HepG2 (cell line): ENCODE measurements around the gene ACTG2. TPM values are rescaled to one million over a fixed set of nuclear protein-coding genes. Genes with fewer than 3 reads are reported as not detected.

Source experiments
- EED ChIP-seq: sonication (generic); formaldehyde crosslinking; IDR thresholded peaks from 2 replicates; pipeline ENCODE4 v1.5.0; 2020; ENCODE audit warnings: mild to moderate bottlenecking, missing genetic modification reagents
- FLYWCH1 ChIP-seq: sonication (generic); formaldehyde crosslinking; IDR thresholded peaks from 2 replicates; pipeline ENCODE4 v1.8.1; 2023; ENCODE audit warnings: mild to moderate bottlenecking, missing genetic modification reagents
- GLI4 ChIP-seq: sonication (generic); formaldehyde crosslinking; IDR thresholded peaks from 2 replicates; pipeline ENCODE4 v1.5.1; 2020; ENCODE audit warnings: missing genetic modification reagents, mild to moderate bottlenecking, moderate library complexity, borderline replicate concordance
- JUN ChIP-seq: sonication (generic); formaldehyde crosslinking; IDR thresholded peaks from 2 replicates; pipeline ENCODE4 v1.4.0; 2020; ENCODE audit warnings: mild to moderate bottlenecking, missing genetic modification reagents
- KAT7 ChIP-seq: IDR thresholded peaks from 2 replicates; pipeline ENCODE4 v1.6.1; 2018; ENCODE audit warnings: borderline replicate concordance, missing compliant biosample characterization
- KLF6 ChIP-seq: IDR thresholded peaks from 2 replicates; pipeline ENCODE4 v1.8.0; 2016; ENCODE audit warnings: missing biosample characterization, missing genetic modification reagents
- NFKB2 ChIP-seq: sonication (generic); formaldehyde crosslinking; IDR thresholded peaks from 2 replicates; pipeline ENCODE4 v1.4.0; 2020; ENCODE audit warnings: missing genetic modification reagents, borderline replicate concordance
- PHF21A ChIP-seq: sonication (generic); formaldehyde crosslinking; IDR thresholded peaks from 2 replicates; pipeline ENCODE4 v1.5.0; 2020; ENCODE audit warnings: mild to moderate bottlenecking, missing genetic modification reagents
- PRPF4 ChIP-seq: fragments of 200-400 bp; formaldehyde crosslinking; IDR thresholded peaks from 2 replicates; pipeline ENCODE4 v1.6.1; 2016; ENCODE audit warnings: low read length, low read depth; ENCODE audit not compliant: poor library complexity, severe bottlenecking
- RFXAP ChIP-seq: sonication (generic); formaldehyde crosslinking; IDR thresholded peaks from 2 replicates; pipeline ENCODE4 v1.4.0; 2020; ENCODE audit warnings: missing genetic modification reagents, borderline replicate concordance
- U2AF2 ChIP-seq: fragments of 200-400 bp; formaldehyde crosslinking; IDR thresholded peaks from 2 replicates; pipeline ENCODE4 v1.6.1; 2017; ENCODE audit warnings: low read depth, mild to moderate bottlenecking, low read length
- ZNF337 ChIP-seq: sonication (generic); formaldehyde crosslinking; IDR thresholded peaks from 2 replicates; pipeline ENCODE4 v1.5.1; 2020; ENCODE audit warnings: missing genetic modification reagents, low read depth, mild to moderate bottlenecking, borderline replicate concordance
- ZNF431 ChIP-seq: sonication (generic); formaldehyde crosslinking; IDR thresholded peaks from 2 replicates; pipeline ENCODE4 v1.9.0; 2022; ENCODE audit warnings: missing genetic modification reagents, low read depth, mild to moderate bottlenecking, borderline replicate concordance
- ZNF614 ChIP-seq: IDR thresholded peaks from 2 replicates; pipeline ENCODE4 v1.6.1; 2018; ENCODE audit warnings: missing biosample characterization, missing genetic modification reagents, inconsistent platforms, borderline replicate concordance
- polyA plus RNA-seq, 8 experiments: library from polyadenylated mRNA; depleted of rRNA in 3 of 8; stranded (reverse) in 7 of 8; unstranded in 1 of 8; fragments of >200 nt; fragmentation: Illumina TruSeq in 4 of 8; extraction: Trizol in 4 of 8; gene quantifications; 2 replicates each; pipeline versions ENCODE4 v1.2.1 to v1.2.3, GENCODE V29; 2011 to 2016; ENCODE audit warnings: low read depth in 4 of 8, missing spikeins in 1 of 8, mixed read lengths in 1 of 8; ENCODE audit not compliant: insufficient read depth in 1 of 8
- total RNA-seq, 5 experiments: library from RNA; depleted of rRNA; stranded (reverse); fragments of >200 nt; fragmentation: Illumina TruSeq; extraction: Trizol; gene quantifications; 2 replicates each; pipeline ENCODE4 v1.2.3, GENCODE V29; 2016; ENCODE audit warnings: low read depth in 1 of 5
- TF ChIP-seq, protein P1 (sequence below): sonication (generic); formaldehyde crosslinking; IDR thresholded peaks from 2 replicates; pipeline ENCODE4 v1.4.0; 2020; ENCODE audit warnings: missing genetic modification reagents
- TF ChIP-seq, protein P2 (sequence below): sonication (generic); formaldehyde crosslinking; IDR thresholded peaks from 2 replicates; pipeline ENCODE4 v1.8.0; 2022; ENCODE audit warnings: mild to moderate bottlenecking, missing genetic modification reagents, moderate library complexity
- TF ChIP-seq, protein P3 (sequence below): IDR thresholded peaks from 2 replicates; pipeline ENCODE4 v1.6.1; 2016; ENCODE audit warnings: mild to moderate bottlenecking, missing biosample characterization, missing genetic modification reagents
- TF ChIP-seq, protein P4 (sequence below): sonication (generic); formaldehyde crosslinking; conservative IDR thresholded peaks from 2 replicates; pipeline ENCODE4 v1.4.0; 2020; ENCODE audit warnings: mild to moderate bottlenecking, missing genetic modification reagents, moderate library complexity

ACTG2 gene
- total and polyA plus RNA-seq, 2 of the 13 experiments (the other 11 are each of a cell fraction or from before 2014, with no cell fraction given), result 0.13 TPM; not detected in 1

DNA sequence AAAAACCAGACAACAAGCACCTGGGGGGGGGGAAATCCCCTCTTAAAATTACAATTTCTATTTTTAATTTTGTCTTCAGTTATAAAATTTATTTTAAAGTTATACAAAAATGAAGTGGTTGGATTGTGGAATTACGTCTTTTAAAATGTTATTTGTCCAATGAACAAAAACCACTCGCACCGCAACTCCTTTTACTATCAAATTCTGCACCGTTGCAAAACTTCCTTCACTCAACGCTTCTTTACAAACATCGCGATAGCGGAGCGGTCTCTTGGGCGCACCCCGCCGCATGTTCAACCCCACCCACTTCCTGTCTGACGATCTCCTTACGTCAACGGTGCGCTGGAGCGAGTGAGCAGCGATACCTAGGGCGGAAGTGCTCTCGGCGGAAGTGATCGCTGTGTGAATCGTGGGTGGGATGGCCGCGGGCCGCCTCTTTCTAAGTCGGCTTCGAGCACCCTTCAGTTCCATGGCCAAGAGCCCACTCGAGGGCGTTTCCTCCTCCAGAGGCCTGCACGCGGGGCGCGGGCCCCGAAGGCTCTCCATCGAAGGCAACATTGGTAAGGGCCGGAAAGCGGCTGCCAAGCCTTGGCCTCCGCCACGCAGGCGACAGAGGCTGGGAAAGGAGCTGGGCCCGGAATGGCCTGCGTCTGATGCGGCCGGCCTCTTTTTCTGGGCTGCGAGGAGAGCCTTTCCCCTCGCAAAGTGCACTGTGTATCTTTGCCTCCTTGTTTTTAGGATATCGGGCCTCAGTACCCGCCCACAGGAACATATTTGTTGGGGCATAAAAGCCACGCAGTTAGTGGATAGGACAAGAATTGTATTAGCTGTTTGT, 33.9 kb downstream of the ACTG2 start, which contains the start of gene DGUOK (continued):
- TF ChIP-seq, protein P1, sequence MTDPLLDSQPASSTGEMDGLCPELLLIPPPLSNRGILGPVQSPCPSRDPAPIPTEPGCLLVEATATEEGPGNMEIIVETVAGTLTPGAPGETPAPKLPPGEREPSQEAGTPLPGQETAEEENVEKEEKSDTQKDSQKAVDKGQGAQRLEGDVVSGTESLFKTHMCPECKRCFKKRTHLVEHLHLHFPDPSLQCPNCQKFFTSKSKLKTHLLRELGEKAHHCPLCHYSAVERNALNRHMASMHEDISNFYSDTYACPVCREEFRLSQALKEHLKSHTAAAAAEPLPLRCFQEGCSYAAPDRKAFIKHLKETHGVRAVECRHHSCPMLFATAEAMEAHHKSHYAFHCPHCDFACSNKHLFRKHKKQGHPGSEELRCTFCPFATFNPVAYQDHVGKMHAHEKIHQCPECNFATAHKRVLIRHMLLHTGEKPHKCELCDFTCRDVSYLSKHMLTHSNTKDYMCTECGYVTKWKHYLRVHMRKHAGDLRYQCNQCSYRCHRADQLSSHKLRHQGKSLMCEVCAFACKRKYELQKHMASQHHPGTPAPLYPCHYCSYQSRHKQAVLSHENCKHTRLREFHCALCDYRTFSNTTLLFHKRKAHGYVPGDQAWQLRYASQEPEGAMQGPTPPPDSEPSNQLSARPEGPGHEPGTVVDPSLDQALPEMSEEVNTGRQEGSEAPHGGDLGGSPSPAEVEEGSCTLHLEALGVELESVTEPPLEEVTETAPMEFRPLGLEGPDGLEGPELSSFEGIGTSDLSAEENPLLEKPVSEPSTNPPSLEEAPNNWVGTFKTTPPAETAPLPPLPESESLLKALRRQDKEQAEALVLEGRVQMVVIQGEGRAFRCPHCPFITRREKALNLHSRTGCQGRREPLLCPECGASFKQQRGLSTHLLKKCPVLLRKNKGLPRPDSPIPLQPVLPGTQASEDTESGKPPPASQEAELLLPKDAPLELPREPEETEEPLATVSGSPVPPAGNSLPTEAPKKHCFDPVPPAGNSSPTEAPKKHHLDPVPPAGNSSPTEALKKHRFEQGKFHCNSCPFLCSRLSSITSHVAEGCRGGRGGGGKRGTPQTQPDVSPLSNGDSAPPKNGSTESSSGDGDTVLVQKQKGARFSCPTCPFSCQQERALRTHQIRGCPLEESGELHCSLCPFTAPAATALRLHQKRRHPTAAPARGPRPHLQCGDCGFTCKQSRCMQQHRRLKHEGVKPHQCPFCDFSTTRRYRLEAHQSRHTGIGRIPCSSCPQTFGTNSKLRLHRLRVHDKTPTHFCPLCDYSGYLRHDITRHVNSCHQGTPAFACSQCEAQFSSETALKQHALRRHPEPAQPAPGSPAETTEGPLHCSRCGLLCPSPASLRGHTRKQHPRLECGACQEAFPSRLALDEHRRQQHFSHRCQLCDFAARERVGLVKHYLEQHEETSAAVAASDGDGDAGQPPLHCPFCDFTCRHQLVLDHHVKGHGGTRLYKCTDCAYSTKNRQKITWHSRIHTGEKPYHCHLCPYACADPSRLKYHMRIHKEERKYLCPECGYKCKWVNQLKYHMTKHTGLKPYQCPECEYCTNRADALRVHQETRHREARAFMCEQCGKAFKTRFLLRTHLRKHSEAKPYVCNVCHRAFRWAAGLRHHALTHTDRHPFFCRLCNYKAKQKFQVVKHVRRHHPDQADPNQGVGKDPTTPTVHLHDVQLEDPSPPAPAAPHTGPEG (CRISPR knock-in tag), result peak; percentile 84; the same call in 1 of the 2 replicates
- no peak for TF ChIP-seq ZNF337 (CRISPR knock-in tag)
- peak; percentile 88; the same call in 1 of the 2 replicates for TF ChIP-seq KLF6
- peak; percentile 92 for TF ChIP-seq RFXAP
- TF ChIP-seq GLI4 (CRISPR knock-in tag), result peak; percentile 78; the same call in 1 of the 2 replicates
- TF ChIP-seq, protein P2, sequence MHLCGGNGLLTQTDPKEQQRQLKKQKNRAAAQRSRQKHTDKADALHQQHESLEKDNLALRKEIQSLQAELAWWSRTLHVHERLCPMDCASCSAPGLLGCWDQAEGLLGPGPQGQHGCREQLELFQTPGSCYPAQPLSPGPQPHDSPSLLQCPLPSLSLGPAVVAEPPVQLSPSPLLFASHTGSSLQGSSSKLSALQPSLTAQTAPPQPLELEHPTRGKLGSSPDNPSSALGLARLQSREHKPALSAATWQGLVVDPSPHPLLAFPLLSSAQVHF (CRISPR knock-in tag), result no peak
- peak; percentile 51; the same call in 1 of the 2 replicates for TF ChIP-seq PHF21A (CRISPR knock-in tag)
- TF ChIP-seq KAT7, result peak; percentile 100
- TF ChIP-seq ZNF614 (CRISPR knock-in tag), result peak; percentile 93
- no peak for TF ChIP-seq FLYWCH1 (CRISPR knock-in tag)
- TF ChIP-seq EED (CRISPR knock-in tag), result peak; percentile 94
- no peak for TF ChIP-seq U2AF2
- peak; percentile 98 for TF ChIP-seq NFKB2 (CRISPR knock-in tag)
- TF ChIP-seq, protein P3, sequence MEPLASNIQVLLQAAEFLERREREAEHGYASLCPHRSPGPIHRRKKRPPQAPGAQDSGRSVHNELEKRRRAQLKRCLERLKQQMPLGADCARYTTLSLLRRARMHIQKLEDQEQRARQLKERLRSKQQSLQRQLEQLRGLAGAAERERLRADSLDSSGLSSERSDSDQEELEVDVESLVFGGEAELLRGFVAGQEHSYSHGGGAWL, result peak; percentile 96
- peak; percentile 91 for TF ChIP-seq ZNF431 (CRISPR knock-in tag)
- TF ChIP-seq, protein P4, sequence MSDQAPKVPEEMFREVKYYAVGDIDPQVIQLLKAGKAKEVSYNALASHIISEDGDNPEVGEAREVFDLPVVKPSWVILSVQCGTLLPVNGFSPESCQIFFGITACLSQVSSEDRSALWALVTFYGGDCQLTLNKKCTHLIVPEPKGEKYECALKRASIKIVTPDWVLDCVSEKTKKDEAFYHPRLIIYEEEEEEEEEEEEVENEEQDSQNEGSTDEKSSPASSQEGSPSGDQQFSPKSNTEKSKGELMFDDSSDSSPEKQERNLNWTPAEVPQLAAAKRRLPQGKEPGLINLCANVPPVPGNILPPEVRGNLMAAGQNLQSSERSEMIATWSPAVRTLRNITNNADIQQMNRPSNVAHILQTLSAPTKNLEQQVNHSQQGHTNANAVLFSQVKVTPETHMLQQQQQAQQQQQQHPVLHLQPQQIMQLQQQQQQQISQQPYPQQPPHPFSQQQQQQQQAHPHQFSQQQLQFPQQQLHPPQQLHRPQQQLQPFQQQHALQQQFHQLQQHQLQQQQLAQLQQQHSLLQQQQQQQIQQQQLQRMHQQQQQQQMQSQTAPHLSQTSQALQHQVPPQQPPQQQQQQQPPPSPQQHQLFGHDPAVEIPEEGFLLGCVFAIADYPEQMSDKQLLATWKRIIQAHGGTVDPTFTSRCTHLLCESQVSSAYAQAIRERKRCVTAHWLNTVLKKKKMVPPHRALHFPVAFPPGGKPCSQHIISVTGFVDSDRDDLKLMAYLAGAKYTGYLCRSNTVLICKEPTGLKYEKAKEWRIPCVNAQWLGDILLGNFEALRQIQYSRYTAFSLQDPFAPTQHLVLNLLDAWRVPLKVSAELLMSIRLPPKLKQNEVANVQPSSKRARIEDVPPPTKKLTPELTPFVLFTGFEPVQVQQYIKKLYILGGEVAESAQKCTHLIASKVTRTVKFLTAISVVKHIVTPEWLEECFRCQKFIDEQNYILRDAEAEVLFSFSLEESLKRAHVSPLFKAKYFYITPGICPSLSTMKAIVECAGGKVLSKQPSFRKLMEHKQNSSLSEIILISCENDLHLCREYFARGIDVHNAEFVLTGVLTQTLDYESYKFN (CRISPR knock-in tag), result peak; percentile 56
- TF ChIP-seq PRPF4, result no peak
- TF ChIP-seq JUN (CRISPR knock-in tag), result peak; percentile 73; the same call in 1 of the 2 replicates
